ENCODE data around the gene SPHK1. TPM values are rescaled to one million over a fixed set of nuclear protein-coding genes. Genes with fewer than 3 reads are reported as not detected.

SPHK1 gene
- total RNA-seq, 1 donor from 2014 or later: 2.0 TPM

GRCh38 chr17:76399175-76400172 lies 15.1 kb downstream of the SPHK1 start:
- no peak for DNase-seq (ENCODE audit: low spot score in 2 of 2, unreplicated experiment in 2 of 2)
- no peaks in the 10 kb centered on the region for H3K27me3 Mint-ChIP-seq (ENCODE audit: low read depth)
- TF ChIP-seq CTCF (IDR thresholded peaks at IDR 0.05; ENCODE audit: unreplicated experiment): no peak
- peaks cover 43% of the 10 kb centered on the region for H3K36me3 Mint-ChIP-seq
- no peaks in the 10 kb centered on the region for H3K4me1 Mint-ChIP-seq
- H3K9me3 Mint-ChIP-seq: no peaks in the 10 kb centered on the region
- H3K27ac Mint-ChIP-seq: no peak overlapping the region
- H3K4me3 Mint-ChIP-seq: no peak overlapping the region

DNA sequence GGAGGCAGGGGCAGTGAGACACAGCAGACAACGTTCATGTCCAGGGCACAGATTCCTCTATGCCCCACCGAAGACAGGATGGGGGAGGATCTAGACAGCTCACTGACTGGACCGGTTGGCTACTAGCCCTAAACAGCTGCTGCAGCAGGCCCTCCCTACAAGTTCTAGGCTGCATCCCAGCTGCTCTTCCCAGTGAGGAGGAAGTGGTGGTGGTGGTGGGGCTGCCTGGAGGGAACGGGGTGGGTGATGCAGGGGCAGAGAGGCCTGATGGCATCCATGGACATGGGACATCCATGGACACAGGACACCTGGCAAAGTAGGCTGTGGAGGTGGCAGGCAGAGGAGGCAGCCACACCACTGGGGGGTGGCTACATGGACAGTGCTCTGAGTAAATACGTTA lies 18.3 kb downstream of the SPHK1 start:
- Mint-ChIP-seq H3K27me3 (ENCODE audit: low read depth) (no peaks in the 10 kb centered on the region), H3K36me3 (peaks cover 44% of the 10 kb centered on the region), H3K4me1 (no peaks in the 10 kb centered on the region), H3K27ac (no peak overlapping the region), H3K4me3 (no peak overlapping the region), H3K9me3 (no peaks in the 10 kb centered on the region)
- DNase-seq (ENCODE audit: low spot score in 2 of 2, unreplicated experiment in 2 of 2): no peak
- no peak for TF ChIP-seq CTCF (IDR thresholded peaks at IDR 0.05; ENCODE audit: unreplicated experiment)

DNA sequence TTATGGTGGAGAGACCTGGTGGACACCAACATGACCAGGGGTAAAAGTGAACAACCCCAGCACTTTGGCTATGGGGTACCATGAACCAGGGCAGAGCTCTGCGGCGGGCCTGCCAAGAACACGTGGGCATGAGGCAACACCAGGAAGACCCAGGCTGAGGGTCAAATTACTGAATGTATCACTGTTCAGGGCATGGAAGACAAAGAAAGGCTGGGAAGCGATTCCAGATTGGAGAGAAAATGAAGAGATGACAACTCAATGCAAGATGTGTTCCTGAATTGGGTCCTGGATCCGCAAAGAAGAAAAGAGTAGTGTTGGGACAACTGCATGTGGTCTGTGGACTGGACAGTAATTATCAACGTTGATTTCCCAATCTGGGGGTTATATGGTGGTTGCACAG lies 19.8 kb downstream of the SPHK1 start:
- H3K27me3 Mint-ChIP-seq (ENCODE audit: low read depth): no peaks in the 10 kb centered on the region
- no peaks in the 10 kb centered on the region for H3K9me3 Mint-ChIP-seq

DNA sequence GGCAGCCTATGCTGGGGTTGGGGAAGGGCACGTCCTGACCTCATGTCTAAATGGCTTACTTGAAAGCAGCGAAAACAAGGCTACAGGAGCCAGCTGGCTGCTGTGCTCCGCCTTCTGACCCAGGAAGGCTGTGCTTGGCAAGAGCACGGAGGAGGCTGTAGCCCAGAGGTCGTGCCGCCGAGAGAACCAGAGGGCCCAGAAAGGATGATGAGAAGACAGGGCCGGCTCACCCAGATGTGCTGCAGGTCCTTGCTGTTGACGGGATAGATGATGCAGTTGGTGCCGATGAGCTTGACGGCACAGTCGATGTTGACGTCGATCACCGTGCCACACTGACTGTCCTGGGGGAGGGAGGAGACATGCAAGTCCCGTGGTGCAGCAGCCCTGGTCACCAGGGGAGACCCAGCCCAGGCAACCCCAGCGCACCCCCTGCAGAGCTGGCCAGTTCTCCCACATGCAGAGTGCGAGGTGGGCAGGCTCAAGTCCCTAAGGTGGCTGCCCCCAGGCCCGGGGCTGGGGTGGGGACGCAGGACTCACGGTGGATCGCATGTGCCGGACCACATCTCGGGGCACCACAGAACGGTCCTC lies 20.7 kb downstream of the SPHK1 start:
- TF ChIP-seq CTCF (IDR thresholded peaks at IDR 0.05; ENCODE audit: unreplicated experiment): no peak
- no peak for DNase-seq (ENCODE audit: low spot score in 2 of 2, unreplicated experiment in 2 of 2)
- peaks cover 37% of the 10 kb centered on the region for H3K36me3 Mint-ChIP-seq
- H3K9me3 Mint-ChIP-seq: no peaks in the 10 kb centered on the region
- H3K27ac Mint-ChIP-seq: no peak overlapping the region
- H3K4me3 Mint-ChIP-seq: no peak overlapping the region
- no peaks in the 10 kb centered on the region for H3K27me3 Mint-ChIP-seq (ENCODE audit: low read depth)
- H3K4me1 Mint-ChIP-seq: no peaks in the 10 kb centered on the region

More for the DNA sequence above, 19.8 kb downstream of the SPHK1 start:
- peaks cover 42% of the 10 kb centered on the region for H3K36me3 Mint-ChIP-seq
- no peaks in the 10 kb centered on the region for H3K4me1 Mint-ChIP-seq
- TF ChIP-seq CTCF (IDR thresholded peaks at IDR 0.05; ENCODE audit: unreplicated experiment): no peak
- H3K4me3 Mint-ChIP-seq: no peak overlapping the region
- H3K27ac Mint-ChIP-seq: no peak overlapping the region
- DNase-seq (ENCODE audit: low spot score in 2 of 2, unreplicated experiment in 2 of 2): no peak

DNA sequence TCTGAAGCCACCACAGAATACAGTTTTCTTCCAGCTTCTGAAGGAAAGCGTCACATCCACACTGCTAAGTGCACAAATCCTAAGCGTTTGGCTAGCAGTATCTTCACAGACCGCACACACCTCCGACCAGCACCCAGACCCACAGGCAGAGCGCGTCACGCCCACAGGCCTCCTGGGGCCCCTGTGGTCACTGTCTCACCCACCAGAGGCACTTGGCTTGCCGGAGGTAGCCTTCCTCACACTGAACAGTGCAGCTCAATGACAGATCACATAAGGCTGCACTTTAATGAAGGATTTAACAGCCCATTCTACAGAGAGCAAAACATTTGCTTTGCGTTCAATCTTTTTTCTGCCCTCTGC lies 21.2 kb downstream of the SPHK1 start:
- Mint-ChIP-seq H3K27ac (no peak overlapping the region), H3K4me3 (no peak overlapping the region), H3K9me3 (no peaks in the 10 kb centered on the region), H3K27me3 (ENCODE audit: low read depth) (no peaks in the 10 kb centered on the region), H3K4me1 (no peaks in the 10 kb centered on the region), H3K36me3 (peaks cover 34% of the 10 kb centered on the region)
- no peak for TF ChIP-seq CTCF (IDR thresholded peaks at IDR 0.05; ENCODE audit: unreplicated experiment)
- DNase-seq (ENCODE audit: low spot score in 2 of 2, unreplicated experiment in 2 of 2): no peak

Data from mesothelial cell of epicardium (in vitro differentiated cells).